HepG2 (cell line): ENCODE data around the gene CLDN16. TPM values are rescaled to one million over a fixed set of nuclear protein-coding genes. Genes with fewer than 3 reads are reported as not detected.

Experiments used
- ATAC-seq: fragments of 200-7000 bp; cut with Tn5 transposase; 3 replicates; pipeline ENCODE4 v1.9.1; 2020; ENCODE audit warnings: mild to moderate bottlenecking, moderate library complexity
- BruUV-seq: library from RNA; stranded (reverse); fragments of 400-500 nt; replicated peaks from 2 replicates; lab custom pipeline; 2021; lab: Mats Ljungman, UMichigan
- CTCF ChIA-PET: fragments of 300-600 bp; formaldehyde crosslinking; extraction: SDS; loops from one replicate; lab custom pipeline; 2021; ENCODE audit warnings: low total read pairs, inconsistent platforms, low intra/inter-chr PET ratio; lab: Yijun Ruan, JAX
- POLR2A ChIA-PET: fragments of 350-600 bp; sonication (Branson Sonifier 250); formaldehyde crosslinking; loops from one replicate; lab custom pipeline; 2020; ENCODE audit warnings: antibody characterized with exemption, inconsistent platforms; lab: Yijun Ruan, JAX
- DNase-seq: peaks from one replicate; pipeline ENCODE4 v3.0.0-alpha.2; 2015; ENCODE audit warnings: low spot score
- FAIRE-seq: peaks from 3 replicates; lab custom pipeline; 2011; peaks lifted over from hg19 to GRCh38; lab: Jason Lieb, UNC
- H2AFZ ChIP-seq: one replicate; pipeline ENCODE4 v1.6.1; 2011; ENCODE audit warnings: low read length, inconsistent platforms
- H3K27ac ChIP-seq: fragments of 300-600 bp; 3 replicates; pipeline ENCODE4 v1.8.0; 2011; ENCODE audit warnings: mixed run types, mild to moderate bottlenecking, mixed read lengths, low read length, inconsistent platforms; ENCODE audit not compliant: insufficient read depth; ENCODE audit errors: extremely low read length
- H3K27me3 ChIP-seq, 2 experiments: fragments of 200-600 bp in 1 of 2; 2 replicates in 1 of 2; 3 replicates in 1 of 2; pipeline versions ENCODE4 v1.6.0 to v1.8.0; 2011; ENCODE audit warnings: low read length in 2 of 2, mild to moderate bottlenecking in 2 of 2, moderate library complexity in 2 of 2, inconsistent platforms in 1 of 2; ENCODE audit not compliant: insufficient read depth in 2 of 2, control insufficient read depth in 1 of 2
- H3K36me3 ChIP-seq, 2 experiments: fragments of 200-600 bp in 1 of 2; replicated peaks in 1 of 2; 2 replicates in 1 of 2; 3 replicates in 1 of 2; pipeline versions ENCODE4 v1.5.1 to v1.8.0; 2011; ENCODE audit warnings: low read length in 2 of 2, inconsistent platforms in 1 of 2; ENCODE audit not compliant: insufficient read depth in 2 of 2, control insufficient read depth in 1 of 2
- H3K4me1 ChIP-seq: 2 replicates; pipeline ENCODE4 v1.5.1; 2012; ENCODE audit warnings: low read length, inconsistent platforms; ENCODE audit not compliant: insufficient read depth
- H3K4me2 ChIP-seq: 2 replicates; pipeline ENCODE4 v1.6.0; 2011; ENCODE audit warnings: low read depth, low read length, inconsistent platforms
- H3K4me3 ChIP-seq, 3 experiments: fragments of 200-600 bp in 1 of 3; sonication (generic), shearing (Covaris generic) in 1 of 3; replicated peaks in 1 of 3; 2 replicates each; pipeline ENCODE4 v1.5.1; 2011 to 2016; ENCODE audit warnings: low read length in 3 of 3, inconsistent platforms in 2 of 3, low read depth in 2 of 3, mild to moderate bottlenecking in 2 of 3, control low read depth in 1 of 3, mixed read lengths in 1 of 3; ENCODE audit not compliant: insufficient read depth in 1 of 3
- H3K79me2 ChIP-seq: one replicate; pipeline ENCODE4 v1.6.1; 2011; ENCODE audit warnings: low read length, inconsistent platforms; ENCODE audit not compliant: insufficient read depth
- H3K9ac ChIP-seq: 2 replicates; pipeline ENCODE4 v1.6.0; 2011; ENCODE audit warnings: mild to moderate bottlenecking, low read depth, low read length, inconsistent platforms; ENCODE audit not compliant: insufficient read depth
- H3K9me3 ChIP-seq: 2 replicates; pipeline ENCODE4 v1.5.1; 2012; ENCODE audit warnings: mild to moderate bottlenecking, low read length
- H4K20me1 ChIP-seq: 2 replicates; pipeline ENCODE4 v1.6.0; 2011; ENCODE audit warnings: inconsistent platforms, mild to moderate bottlenecking, low read length, moderate library complexity; ENCODE audit not compliant: insufficient read depth
- CEBPG ChIP-seq: IDR thresholded peaks from 2 replicates; pipeline ENCODE4 v1.6.1; 2016
- CREM ChIP-seq, 2 experiments: sonication (generic) in 1 of 2; formaldehyde crosslinking in 1 of 2; IDR thresholded peaks; 2 replicates each; pipeline versions ENCODE4 v1.4.0 to v1.6.1; 2016 to 2020; ENCODE audit warnings: antibody characterized with exemption in 1 of 2, mild to moderate bottlenecking in 1 of 2, missing genetic modification reagents in 1 of 2
- FOXK2 ChIP-seq: fragments of 450-650 bp; IDR thresholded peaks from 2 replicates; pipeline ENCODE4 v1.6.1; 2016
- IKZF1 ChIP-seq: fragments of 450-650 bp; IDR thresholded peaks from 2 replicates; pipeline ENCODE4 v1.7.1; 2016
- IRX3 ChIP-seq: sonication (generic); formaldehyde crosslinking; IDR thresholded peaks from 2 replicates; pipeline ENCODE4 v1.8.1; 2023; ENCODE audit warnings: mild to moderate bottlenecking, low read depth, missing genetic modification reagents, borderline replicate concordance
- KAT2B ChIP-seq: fragments of 150-350 bp; IDR thresholded peaks from 2 replicates; pipeline ENCODE4 v1.6.1; 2014; ENCODE audit warnings: low read depth, low read length, borderline replicate concordance
- KAT8 ChIP-seq: IDR thresholded peaks from 2 replicates; pipeline ENCODE4 v1.6.1; 2016; ENCODE audit warnings: missing genetic modification reagents, missing compliant biosample characterization
- KLF12 ChIP-seq: sonication (generic); formaldehyde crosslinking; IDR thresholded peaks from 2 replicates; pipeline ENCODE4 v1.4.0; 2020; ENCODE audit warnings: missing genetic modification reagents, borderline replicate concordance
- MED13 ChIP-seq: sonication (generic); formaldehyde crosslinking; IDR thresholded peaks from 2 replicates; pipeline ENCODE4 v1.5.0; 2020; ENCODE audit warnings: missing genetic modification reagents
- NCOA5 ChIP-seq: sonication (generic); formaldehyde crosslinking; IDR thresholded peaks from 2 replicates; pipeline ENCODE4 v1.4.0; 2020; ENCODE audit warnings: missing genetic modification reagents
- NFAT5 ChIP-seq: sonication (generic); formaldehyde crosslinking; IDR thresholded peaks from 2 replicates; pipeline ENCODE4 v1.4.0; 2020; ENCODE audit warnings: missing genetic modification reagents
- RAD21 ChIP-seq: fragments of 450-650 bp; formaldehyde crosslinking; IDR thresholded peaks from 2 replicates; pipeline ENCODE4 v1.5.0; 2020; ENCODE audit warnings: mild to moderate bottlenecking
- RFX3 ChIP-seq: IDR thresholded peaks from 2 replicates; pipeline ENCODE4 v1.6.1; 2016; ENCODE audit warnings: missing biosample characterization, missing genetic modification reagents
- ZFX ChIP-seq: sonication (generic); formaldehyde crosslinking; IDR thresholded peaks from 2 replicates; pipeline ENCODE4 v1.4.0; 2020; ENCODE audit warnings: mild to moderate bottlenecking, low read depth, missing genetic modification reagents, moderate library complexity
- ZNF142 ChIP-seq: sonication (generic); formaldehyde crosslinking; IDR thresholded peaks from 2 replicates; pipeline ENCODE4 v1.4.0; 2020; ENCODE audit warnings: missing genetic modification reagents
- ZNF720 ChIP-seq: sonication (generic); formaldehyde crosslinking; IDR thresholded peaks from 2 replicates; pipeline ENCODE4 v1.4.0; 2020; ENCODE audit warnings: missing genetic modification reagents
- in situ Hi-C: cut with HindIII; loops from 2 replicates; pipeline ENCODE4 v1.10.0; 2017; ENCODE audit warnings: low pct_unique_long_range_greater_than_20kb; ENCODE audit not compliant: extremely low pct_ligation_motif_present
- intact Hi-C: fragments of 100-400 bp; cut with micrococcal nuclease; formaldehyde crosslinking; loops from one replicate; pipeline ENCODE4 v1.10.0; 2022; ENCODE audit not compliant: unreplicated experiment
- polyA plus RNA-seq, 8 experiments: library from polyadenylated mRNA; depleted of rRNA in 3 of 8; stranded (reverse) in 7 of 8; unstranded in 1 of 8; fragments of >200 nt; fragmentation: Illumina TruSeq in 4 of 8; extraction: Trizol in 4 of 8; gene quantifications; 2 replicates each; pipeline versions ENCODE4 v1.2.1 to v1.2.3, GENCODE V29; 2011 to 2016; ENCODE audit warnings: low read depth in 4 of 8, missing spikeins in 1 of 8, mixed read lengths in 1 of 8; ENCODE audit not compliant: insufficient read depth in 1 of 8
- total RNA-seq, 5 experiments: library from RNA; depleted of rRNA; stranded (reverse); fragments of >200 nt; fragmentation: Illumina TruSeq; extraction: Trizol; gene quantifications; 2 replicates each; pipeline ENCODE4 v1.2.3, GENCODE V29; 2016; ENCODE audit warnings: low read depth in 1 of 5

The CLDN16 gene
- total and polyA plus RNA-seq, 2 of the 13 experiments (the other 11 are each of a cell fraction or from before 2014, with no cell fraction given): 0.13 to 0.24 TPM

- DNase-seq (no peak), FAIRE-seq (no peak), ATAC-seq (no peak)
- no peak overlapping the region for H3K27ac ChIP-seq
- H3K79me2 ChIP-seq: no peaks in the 10 kb centered on the region
- no peak for TF ChIP-seq NCOA5 (CRISPR knock-in tag)
- no peak for TF ChIP-seq ZFX (CRISPR knock-in tag)
- TF ChIP-seq IKZF1: no peak
- TF ChIP-seq FOXK2: no peak
- TF ChIP-seq KLF12 (CRISPR knock-in tag): no peak
- no peak for TF ChIP-seq CEBPG
- TF ChIP-seq ZNF142 (CRISPR knock-in tag): no peak
- TF ChIP-seq RFX3 (CRISPR knock-in tag): no peak
- TF ChIP-seq RAD21 (CRISPR knock-in tag): no peak
- TF ChIP-seq MED13 (CRISPR knock-in tag): no peak
- no peak for TF ChIP-seq CREM (IDR thresholded peaks at IDR 0.05)
- TF ChIP-seq CREM (CRISPR knock-in tag; IDR thresholded peaks at IDR 0.05): no peak
- no peak for TF ChIP-seq KAT8 (CRISPR knock-in tag)
- TF ChIP-seq NFAT5 (CRISPR knock-in tag): no peak
- TF ChIP-seq IRX3 (CRISPR knock-in tag): no peak
- no peak for TF ChIP-seq KAT2B
- TF ChIP-seq ZNF720 (CRISPR knock-in tag): no peak
- no peak overlapping the region for H3K9ac ChIP-seq
- CTCF ChIA-PET: no interaction called here
- H3K27me3 ChIP-seq: no peaks in the 10 kb centered on the region
- in situ Hi-C loops: loop anchor here (10.0 kb wide), 2 partner anchors 57 to 157 kb away; partner anchors contain the start of gene CLDN1
- intact Hi-C loops: loop anchor here (10.0 kb wide), 2 partner anchors 257 to 673 kb away; partner anchors contain the start of gene P3H2
- H2AFZ ChIP-seq: no peak overlapping the region
- H3K4me3 ChIP-seq: no peak overlapping the region
- H3K4me2 ChIP-seq: no peak overlapping the region
- H3K4me1 ChIP-seq: peaks cover 30% of the 10 kb centered on the region
- no peaks in the 10 kb centered on the region for H3K9me3 ChIP-seq
- H4K20me1 ChIP-seq: no peaks in the 10 kb centered on the region
- BruUV-seq: no TSS peak
- POLR2A ChIA-PET: no interaction called here
- H3K36me3 ChIP-seq: no peaks in the 10 kb centered on the region
Measured at GRCh38 chr3:190382082-190382481, 5.9 kb upstream of the CLDN16 start.
